PFSK-1 (cell line): ENCODE data around the gene CALD1.

Source experiments
- FOXP2 ChIP-seq: optimal IDR thresholded peaks from 2 replicates; pipeline ENCODE3; 2011; ENCODE audit warnings: borderline replicate concordance, control low read depth, inconsistent platforms; ENCODE audit not compliant: insufficient read depth; ENCODE audit errors: extremely low read length, extremely low read depth
- POLR2AphosphoS5 ChIP-seq: IDR thresholded peaks from 2 replicates; pipeline ENCODE4 v1.6.1; 2012; ENCODE audit warnings: low read depth, mild to moderate bottlenecking, control low read depth, low read length, moderate library complexity
- REST ChIP-seq, 2 experiments: IDR thresholded peaks; 2 replicates each; pipeline versions ENCODE4 v1.6.1 to v1.8.0; 2011 to 2012; ENCODE audit warnings: low read depth in 2 of 2, low read length in 2 of 2, control low read depth in 1 of 2, inconsistent platforms in 1 of 2, mild to moderate bottlenecking in 1 of 2, moderate library complexity in 1 of 2; ENCODE audit not compliant: insufficient read depth in 1 of 2
- SIN3A ChIP-seq: IDR thresholded peaks from 2 replicates; pipeline ENCODE4 v1.6.1; 2012; ENCODE audit warnings: mild to moderate bottlenecking, low read length, moderate library complexity, borderline replicate concordance; ENCODE audit not compliant: insufficient read depth
- TAF1 ChIP-seq: IDR thresholded peaks from 2 replicates; pipeline ENCODE4 v1.6.1; 2012; ENCODE audit warnings: low read length, control low read depth, borderline replicate concordance; ENCODE audit not compliant: insufficient read depth

Gene CALD1

GRCh38 chr7:134936893-134937510 is 157.6 kb downstream of the CALD1 start:
- TF ChIP-seq POLR2AphosphoS5 (no peak), REST (IDR thresholded peaks at IDR 0.05; ENCODE audit: insufficient read depth in 1 of 2, low read depth in 2 of 2, low read length in 2 of 2) (no peak), TAF1 (no peak), SIN3A (no peak), FOXP2 (no peak)

- TF ChIP-seq REST (IDR thresholded peaks at IDR 0.05; ENCODE audit: insufficient read depth in 1 of 2, low read depth in 2 of 2, low read length in 2 of 2) (no peak), TAF1 (no peak), FOXP2 (no peak), POLR2AphosphoS5 (no peak)
Measured at GRCh38 chr7:134938141-134938540, 158.7 kb downstream of the CALD1 start.

GRCh38 chr7:134939136-134939535 is 159.7 kb downstream of the CALD1 start:
- TF ChIP-seq TAF1, result no peak
- TF ChIP-seq REST (IDR thresholded peaks at IDR 0.05; ENCODE audit: insufficient read depth in 1 of 2, low read depth in 2 of 2, low read length in 2 of 2), result no peak
- TF ChIP-seq SIN3A, result no peak
- no peak for TF ChIP-seq POLR2AphosphoS5
- no peak for TF ChIP-seq FOXP2

GRCh38 chr7:134940729-134941128 is 161.3 kb downstream of the CALD1 start:
- no peak for TF ChIP-seq FOXP2
- no peak for TF ChIP-seq POLR2AphosphoS5
- TF ChIP-seq REST (IDR thresholded peaks at IDR 0.05; ENCODE audit: insufficient read depth in 1 of 2, low read depth in 2 of 2, low read length in 2 of 2), result no peak
- TF ChIP-seq TAF1, result no peak
- no peak for TF ChIP-seq SIN3A
